ENCODE results near the gene TXNDC2. TPM values are rescaled to one million over a fixed set of nuclear protein-coding genes. Genes with fewer than 3 reads are reported as not detected.

Gene TXNDC2
- 1 to 10 TPM in 1 of 2 donors, under 1 TPM in 1; 0.35 to 8.8 TPM for total RNA-seq

DNA sequence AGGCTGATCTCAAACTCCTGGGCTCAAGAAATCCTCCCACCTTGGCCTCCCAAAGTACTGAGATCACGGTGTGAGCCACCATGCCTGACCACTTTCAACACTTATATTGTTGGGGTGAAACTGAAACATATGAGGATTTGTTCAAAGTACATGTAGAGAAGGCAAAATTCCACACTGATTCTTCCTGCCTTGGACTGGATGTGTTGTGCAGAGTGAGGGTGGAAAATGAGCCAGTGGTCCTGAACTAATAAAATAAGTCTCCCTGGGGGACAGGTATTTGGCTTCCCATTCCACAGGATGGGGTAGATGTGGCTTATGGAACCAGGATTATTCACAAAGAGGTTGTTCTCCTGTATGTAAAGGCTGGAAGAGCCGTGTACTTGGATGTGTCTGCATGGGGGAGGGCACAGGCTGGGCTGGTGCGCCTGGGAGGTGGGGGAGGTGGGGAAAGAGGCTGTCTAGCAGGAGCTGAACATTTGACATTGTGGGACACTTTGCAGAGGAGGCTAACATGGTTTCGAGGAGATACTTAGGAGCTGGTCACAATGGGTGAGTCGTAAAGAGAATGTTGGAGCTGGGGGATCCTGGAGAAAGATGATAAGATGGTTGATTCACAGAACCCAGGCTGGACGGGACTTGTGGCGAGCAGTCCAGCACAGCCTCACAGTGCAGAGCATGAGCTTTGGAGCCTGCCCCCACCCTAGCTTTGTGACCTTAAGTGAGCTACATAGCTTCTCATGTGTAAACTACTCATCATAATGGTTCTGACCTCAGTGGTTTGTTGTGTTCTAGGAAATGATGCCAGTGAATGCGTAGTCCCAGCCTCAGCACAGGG, at the start of gene TXNDC2:
Gene TXNDC2, plus strand, starts transcription at position 804 of the 835 bp plus-strand sequence. CDS start 708 bp downstream, outside the sequence.
- no peak for ATAC-seq (ENCODE audit: insufficient number of reproducible peaks, low FRiP score, low read depth)
- no peak within 1 kb of the TSS for H3K27ac ChIP-seq

DNA sequence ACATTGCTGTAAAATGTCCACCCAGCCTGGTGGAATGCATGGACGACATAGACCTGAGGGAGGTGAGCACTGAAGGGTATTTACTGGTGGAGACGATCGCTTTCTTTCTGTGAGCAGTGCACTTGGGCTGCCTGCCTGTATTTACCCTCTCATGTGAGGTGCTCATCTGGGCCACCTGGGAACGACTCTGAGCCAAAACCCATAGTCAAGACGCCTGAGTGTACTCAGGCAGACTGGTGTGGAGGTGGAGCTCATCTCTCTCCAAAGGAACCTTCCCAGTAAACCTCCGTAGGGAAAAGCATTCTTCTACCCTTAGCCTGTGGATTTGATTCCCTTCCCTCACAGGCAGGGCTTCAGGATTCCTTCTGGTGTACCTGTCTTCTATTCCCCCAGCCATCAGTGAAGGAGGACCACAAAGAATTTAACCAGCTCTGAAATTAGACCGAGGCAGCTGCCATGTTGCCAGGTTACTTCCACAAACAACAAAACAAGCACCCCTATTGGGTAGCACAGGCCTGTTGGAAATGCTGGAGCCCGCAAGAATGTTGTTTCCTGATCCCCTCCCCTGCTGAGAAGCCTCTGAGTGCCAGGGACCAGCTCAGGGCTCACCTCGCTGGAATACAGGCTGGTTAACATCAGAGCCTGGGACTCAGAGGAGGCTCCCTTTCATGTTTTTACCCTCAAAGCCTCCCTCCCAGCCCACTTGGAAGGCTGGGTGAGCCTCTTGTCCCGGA, 47.5 kb upstream of the TXNDC2 start:
- ATAC-seq (ENCODE audit: insufficient number of reproducible peaks, low FRiP score, low read depth) (no peak), DNase-seq (ENCODE audit: low spot score) (no peak)
- no peaks in the 10 kb centered on the region for H3K9me3 ChIP-seq
- H3K36me3 ChIP-seq: no peaks in the 10 kb centered on the region
- H3K4me3 ChIP-seq: no peak overlapping the region
- H3K27ac ChIP-seq: peak overlapping the region in 1 of 2 donors; percentile 3
- TF ChIP-seq CTCF (IDR thresholded peaks at IDR 0.05): no peak
- peaks cover 0 to 11% of the 10 kb centered on the region in 2 donors for H3K4me1 ChIP-seq (ENCODE audit: control insufficient read depth in 1 of 2, low read depth in 2 of 2)
- no peaks in the 10 kb centered on the region for H3K27me3 ChIP-seq (replicated peaks; ENCODE audit: insufficient read depth)

More for the DNA sequence above, at the start of gene TXNDC2:
- Histone ChIP-seq H3K27me3 (replicated peaks; ENCODE audit: insufficient read depth) (no peaks in the 10 kb centered on the region), H3K4me1 (ENCODE audit: control insufficient read depth in 1 of 2, low read depth in 2 of 2) (peaks cover 0 to 2% of the 10 kb centered on the region in 2 donors), H3K36me3 (no peaks in the 10 kb centered on the region), H3K9me3 (no peaks in the 10 kb centered on the region), H3K4me3 (no peak within 1 kb of the TSS)
- DNase-seq (ENCODE audit: low spot score): no peak
- no peak for TF ChIP-seq CTCF (IDR thresholded peaks at IDR 0.05)

GRCh38 chr18:9839211-9839610, 46.6 kb upstream of the TXNDC2 start:
- H3K4me1 ChIP-seq (ENCODE audit: control insufficient read depth in 1 of 2, low read depth in 2 of 2): peaks cover 0 to 11% of the 10 kb centered on the region in 2 donors
- no peaks in the 10 kb centered on the region for H3K36me3 ChIP-seq
- no peaks in the 10 kb centered on the region for H3K27me3 ChIP-seq (replicated peaks; ENCODE audit: insufficient read depth)
- no peaks in the 10 kb centered on the region for H3K9me3 ChIP-seq
- no peak for DNase-seq (ENCODE audit: low spot score)
- TF ChIP-seq CTCF (IDR thresholded peaks at IDR 0.05): no peak
- H3K27ac ChIP-seq: no peak overlapping the region
- H3K4me3 ChIP-seq: no peak overlapping the region
- no peak for ATAC-seq (ENCODE audit: insufficient number of reproducible peaks, low FRiP score, low read depth)

DNA sequence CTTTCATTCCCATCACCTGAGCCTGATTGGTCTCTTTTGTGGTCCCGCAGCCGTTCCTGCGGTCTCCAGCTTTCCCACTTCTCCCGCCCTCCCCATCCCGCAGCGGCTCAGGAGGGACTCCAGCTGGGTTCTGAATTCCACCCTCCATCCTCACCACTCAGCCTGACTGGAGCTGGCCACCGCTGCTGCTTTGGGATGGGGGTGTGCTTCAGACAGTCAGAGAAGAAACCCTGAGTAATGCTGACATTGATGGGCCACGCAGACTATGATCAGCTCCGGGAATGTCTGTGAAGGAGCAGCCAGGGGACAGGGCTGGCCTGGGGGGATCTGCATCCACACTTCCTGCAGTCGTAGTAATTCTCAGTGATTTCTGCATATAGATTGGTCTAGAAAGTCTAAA, 45.9 kb upstream of the TXNDC2 start:
- Histone ChIP-seq H3K4me3 (no peak overlapping the region), H3K36me3 (no peaks in the 10 kb centered on the region), H3K27me3 (replicated peaks; ENCODE audit: insufficient read depth) (no peaks in the 10 kb centered on the region), H3K9me3 (no peaks in the 10 kb centered on the region), H3K27ac (no peak overlapping the region), H3K4me1 (ENCODE audit: control insufficient read depth in 1 of 2, low read depth in 2 of 2) (peaks cover 0 to 11% of the 10 kb centered on the region in 2 donors)
- ATAC-seq (ENCODE audit: insufficient number of reproducible peaks, low FRiP score, low read depth) (no peak), DNase-seq (ENCODE audit: low spot score) (no peak)
- TF ChIP-seq CTCF (IDR thresholded peaks at IDR 0.05): no peak

DNA sequence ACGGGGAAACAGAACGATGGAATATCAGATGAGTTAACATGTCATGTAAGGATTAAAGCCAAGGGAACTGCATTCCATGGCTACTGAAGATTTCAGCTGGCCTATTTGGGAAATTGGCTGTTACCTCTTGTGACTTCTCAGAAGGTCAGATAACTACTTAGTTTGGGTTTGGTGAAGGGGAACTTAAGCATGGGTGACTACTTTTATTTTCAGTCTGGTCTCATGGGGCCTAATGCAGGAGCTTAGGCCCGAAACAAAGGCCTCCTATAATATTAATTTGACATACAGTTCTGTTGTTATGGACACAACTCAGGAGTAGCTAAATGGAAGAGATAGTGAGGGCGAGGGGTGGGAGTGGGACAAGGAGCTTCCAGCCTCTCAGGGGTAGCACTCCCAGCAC, 44.0 kb upstream of the TXNDC2 start:
- peaks cover 15 to 24% of the 10 kb centered on the region in 2 donors for H3K4me1 ChIP-seq (ENCODE audit: control insufficient read depth in 1 of 2, low read depth in 2 of 2)
- peak; percentile 41 for ATAC-seq (ENCODE audit: insufficient number of reproducible peaks, low FRiP score, low read depth)
- no peak overlapping the region for H3K27ac ChIP-seq

More for the DNA sequence above, 44.0 kb upstream of the TXNDC2 start:
- no peak for DNase-seq (ENCODE audit: low spot score)
- Histone ChIP-seq H3K36me3 (no peaks in the 10 kb centered on the region), H3K9me3 (no peaks in the 10 kb centered on the region), H3K4me3 (no peak overlapping the region), H3K27me3 (replicated peaks; ENCODE audit: insufficient read depth) (no peaks in the 10 kb centered on the region)
- TF ChIP-seq CTCF (IDR thresholded peaks at IDR 0.05): no peak
